CD14-positive monocyte (primary cell): ENCODE measurements around the gene BCL2L11. TPM values are rescaled to one million over a fixed set of nuclear protein-coding genes. Genes with fewer than 3 reads are reported as not detected.

Experiments
- DNase-seq, 3 donors: peaks; one replicate each; pipeline ENCODE4 v3.0.0-alpha.2; 2011 to 2022
- H2AFZ ChIP-seq: 2 replicates; pipeline ENCODE4 v1.6.0; 2012; ENCODE audit warnings: mild to moderate bottlenecking, low read depth, low read length, inconsistent platforms; ENCODE audit not compliant: insufficient read depth, poor library complexity, severe bottlenecking
- H3K27ac ChIP-seq, 2 donors: 1 replicate in 1 of 2; 2 replicates in 1 of 2; pipeline ENCODE4 v1.5.1; 2012 to 2013; ENCODE audit warnings: low read length in 2 of 2, control low read depth in 1 of 2, inconsistent platforms in 1 of 2, low read depth in 1 of 2, mild to moderate bottlenecking in 1 of 2
- H3K27me3 ChIP-seq, 2 donors: one replicate each; pipeline versions ENCODE4 v1.6.0 to v1.6.1; 2011 to 2013; ENCODE audit warnings: low read length in 2 of 2; ENCODE audit not compliant: control insufficient read depth in 2 of 2, insufficient read depth in 2 of 2
- H3K36me3 ChIP-seq, 2 donors: replicated peaks in 1 of 2; 1 replicate in 1 of 2; 2 replicates in 1 of 2; pipeline versions ENCODE4 v1.5.1 to v1.6.1; 2012 to 2013; ENCODE audit warnings: low read length in 2 of 2, control low read depth in 1 of 2, inconsistent platforms in 1 of 2, mild to moderate bottlenecking in 1 of 2; ENCODE audit not compliant: insufficient read depth in 2 of 2, control insufficient read depth in 1 of 2
- H3K4me1 ChIP-seq, 2 donors: 1 replicate in 1 of 2; 2 replicates in 1 of 2; pipeline versions ENCODE4 v1.5.1 to v1.6.1; 2012 to 2013; ENCODE audit warnings: low read length in 2 of 2, control low read depth in 1 of 2, inconsistent platforms in 1 of 2, mild to moderate bottlenecking in 1 of 2, moderate library complexity in 1 of 2; ENCODE audit not compliant: insufficient read depth in 2 of 2, control insufficient read depth in 1 of 2
- H3K4me2 ChIP-seq: replicated peaks from 2 replicates; pipeline ENCODE3; 2012; ENCODE audit warnings: low read length, moderate library complexity, mild to moderate bottlenecking; ENCODE audit not compliant: poor library complexity, severe bottlenecking; ENCODE audit errors: extremely low read depth
- H3K4me3 ChIP-seq, 3 experiments: fragments of 200-600 bp in 1 of 3; sonication (generic) in 1 of 3; replicated peaks in 1 of 3; 1 replicate in 2 of 3; 2 replicates in 1 of 3; pipeline ENCODE4 v1.5.1; 2011 to 2013; ENCODE audit warnings: low read length in 3 of 3, mild to moderate bottlenecking in 3 of 3, control low read depth in 2 of 3, low read depth in 2 of 3, inconsistent platforms in 1 of 3, moderate library complexity in 1 of 3
- H3K79me2 ChIP-seq: 2 replicates; pipeline ENCODE4 v1.6.0; 2012; ENCODE audit warnings: mild to moderate bottlenecking, control low read depth, inconsistent platforms, low read length, moderate library complexity; ENCODE audit not compliant: insufficient read depth
- H3K9ac ChIP-seq: 2 replicates; pipeline ENCODE4 v1.6.0; 2017; ENCODE audit warnings: low read length, mild to moderate bottlenecking; ENCODE audit not compliant: insufficient read depth, poor library complexity, severe bottlenecking
- H3K9me3 ChIP-seq, 2 donors: replicated peaks in 1 of 2; 1 replicate in 1 of 2; 2 replicates in 1 of 2; pipeline versions ENCODE4 v1.5.1 to v1.6.1; 2012 to 2013; ENCODE audit warnings: low read length in 2 of 2, control low read depth in 1 of 2; ENCODE audit not compliant: control insufficient read depth in 1 of 2, insufficient read depth in 1 of 2
- H4K20me1 ChIP-seq: 2 replicates; pipeline ENCODE4 v1.6.0; 2012; ENCODE audit warnings: mild to moderate bottlenecking, low read length, control low read depth, moderate library complexity; ENCODE audit not compliant: insufficient read depth
- H3K27ac Mint-ChIP-seq, 7 donors: one replicate each; pipeline ENCODE4 v1.8.0; 2020; ENCODE audit warnings: mild to moderate bottlenecking in 7 of 7, mixed read lengths in 7 of 7, moderate library complexity in 6 of 7, inconsistent platforms in 2 of 7
- H3K27me3 Mint-ChIP-seq, 3 donors: one replicate each; pipeline ENCODE4 v1.8.0; 2021 to 2022; ENCODE audit warnings: low read depth in 3 of 3, mild to moderate bottlenecking in 3 of 3, mixed read lengths in 3 of 3, moderate library complexity in 3 of 3, inconsistent platforms in 1 of 3
- H3K36me3 Mint-ChIP-seq, 2 donors: one replicate each; pipeline ENCODE4 v1.8.0; 2020; ENCODE audit warnings: mixed read lengths in 2 of 2, inconsistent platforms in 1 of 2, mild to moderate bottlenecking in 1 of 2
- H3K4me1 Mint-ChIP-seq: one replicate; pipeline ENCODE4 v1.8.0; 2020; ENCODE audit warnings: mild to moderate bottlenecking, mixed read lengths
- H3K4me3 Mint-ChIP-seq, 2 donors: one replicate each; pipeline ENCODE4 v1.8.0; 2020; ENCODE audit warnings: mild to moderate bottlenecking in 2 of 2, mixed read lengths in 2 of 2, moderate library complexity in 1 of 2
- H3K9me3 Mint-ChIP-seq, 7 donors: one replicate each; pipeline ENCODE4 v1.8.0; 2020 to 2022; ENCODE audit warnings: mixed read lengths in 7 of 7, mild to moderate bottlenecking in 6 of 7, moderate library complexity in 6 of 7, inconsistent platforms in 2 of 7
- CTCF ChIP-seq: fragments of 200-600 bp; IDR thresholded peaks from one replicate; pipeline ENCODE4 v1.8.0; 2022; ENCODE audit warnings: antibody characterized with exemption, mild to moderate bottlenecking
- WGBS: methylation state at CpG from one replicate; pipeline ENCODE4 v1.1.5; 2013; ENCODE audit warnings: missing lambda C conversion rate; ENCODE audit not compliant: insufficient coverage; 5-methylcytosine and 5-hydroxymethylcytosine counted together
- intact Hi-C, 2 donors: fragments of 100-400 bp; cut with micrococcal nuclease; formaldehyde crosslinking; loops; one replicate each; pipeline versions ENCODE4 v1.15.0 to v1.15.1; 2023
- polyA plus RNA-seq, 3 donors: library from polyadenylated mRNA; depleted of rRNA in 1 of 3; unstranded in 2 of 3; stranded (reverse) in 1 of 3; fragments of 300-500 nt in 2 of 3; fragments of >200 nt in 1 of 3; fragmentation: Illumina TruSeq in 2 of 3; gene quantifications; 1 replicate in 2 of 3; 2 replicates in 1 of 3; pipeline ENCODE4 v1.2.3, GENCODE V29; 2012 to 2021

The BCL2L11 gene
- polyA plus RNA-seq, 3 donors: 8.8 to 27.6 (median 20.4) TPM

- WGBS: no CpG with 5 or more reads among the region's 2 CpGs
- Histone ChIP-seq H3K27me3 (peaks cover 0 to 2% of the 10 kb centered on the region in 2 donors), H3K79me2 (no peaks in the 10 kb centered on the region), H3K4me1 (peaks cover 4% of the 10 kb centered on the region in 2 donors), H3K9me3 (no peaks in the 10 kb centered on the region), H3K36me3 (no peaks in the 10 kb centered on the region), H3K9ac (no peak overlapping the region), H3K4me2 (no peak overlapping the region), H3K4me3 (no peak overlapping the region), H2AFZ (no peak overlapping the region), H3K27ac (no peak overlapping the region), H4K20me1 (no peaks in the 10 kb centered on the region)
- peaks cover 0 to 5% (median 2%) of the 10 kb centered on the region in 3 donors for H3K27me3 Mint-ChIP-seq
- no peak for TF ChIP-seq CTCF
- peaks cover 12% of the 10 kb centered on the region for H3K4me1 Mint-ChIP-seq
- H3K9me3 Mint-ChIP-seq: peaks cover 0 to 1% (median 0%) of the 10 kb centered on the region in 7 donors
- no peaks in the 10 kb centered on the region for H3K36me3 Mint-ChIP-seq
- no peak overlapping the region for H3K27ac Mint-ChIP-seq
- no peak for DNase-seq
- intact Hi-C loops: no loop called here
- H3K4me3 Mint-ChIP-seq: no peak overlapping the region
Measured at GRCh38 chr2:111105926-111106325, 14.8 kb upstream of the BCL2L11 start.

DNA sequence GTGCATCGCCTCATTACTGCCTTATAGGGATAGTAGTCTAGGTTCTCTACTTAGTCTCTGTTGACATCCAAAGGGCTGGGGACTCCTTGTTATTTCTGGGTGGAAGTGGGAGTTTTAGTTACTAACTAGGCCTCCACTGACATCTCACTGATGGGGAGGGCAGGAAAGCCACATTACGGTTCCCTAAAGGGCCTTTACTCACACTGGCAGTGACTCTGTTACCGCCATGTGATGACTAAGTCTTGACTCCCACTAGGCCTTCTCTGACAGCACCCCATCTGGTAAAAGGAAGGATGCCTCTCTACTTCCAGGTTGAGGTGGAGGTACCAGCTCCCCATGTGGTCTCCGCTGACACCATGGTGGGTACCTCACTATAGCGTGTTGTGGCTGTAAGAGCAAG is 14.0 kb upstream of the BCL2L11 start:
- Histone ChIP-seq H3K27me3 (peaks cover 0 to 4% of the 10 kb centered on the region in 2 donors), H3K9ac (no peak overlapping the region), H3K9me3 (no peaks in the 10 kb centered on the region), H3K4me2 (no peak overlapping the region), H4K20me1 (no peaks in the 10 kb centered on the region), H3K4me1 (no peaks in the 10 kb centered on the region), H3K4me3 (no peak overlapping the region), H3K27ac (no peak overlapping the region), H2AFZ (no peak overlapping the region), H3K79me2 (no peaks in the 10 kb centered on the region), H3K36me3 (no peaks in the 10 kb centered on the region)
- DNase-seq: peak in 1 of 3 donors; percentile 19
- no peaks in the 10 kb centered on the region for H3K36me3 Mint-ChIP-seq
- 100% methylated on average over 1 of the region's 5 CpGs for WGBS
- TF ChIP-seq CTCF: no peak
- peak overlapping the region in 1 of 7 donors; percentile 29 for H3K27ac Mint-ChIP-seq
- intact Hi-C loops: no loop called here
- H3K9me3 Mint-ChIP-seq: no peaks in the 10 kb centered on the region
- peaks cover 2 to 5% (median 3%) of the 10 kb centered on the region in 3 donors for H3K27me3 Mint-ChIP-seq
- H3K4me3 Mint-ChIP-seq: no peak overlapping the region
- H3K4me1 Mint-ChIP-seq: peaks cover 9% of the 10 kb centered on the region
